Erythroblast (primary cell): ENCODE data around the gene TBC1D8.

Experiments
- GATA1 ChIP-seq: IDR thresholded peaks from 2 replicates; pipeline ENCODE4 v1.6.1; 2011; ENCODE audit warnings: low read depth, mild to moderate bottlenecking, control low read depth, low read length, moderate library complexity
- POLR2A ChIP-seq: IDR thresholded peaks from 2 replicates; pipeline ENCODE4 v1.6.1; 2011; ENCODE audit warnings: mild to moderate bottlenecking, low read length

DNA sequence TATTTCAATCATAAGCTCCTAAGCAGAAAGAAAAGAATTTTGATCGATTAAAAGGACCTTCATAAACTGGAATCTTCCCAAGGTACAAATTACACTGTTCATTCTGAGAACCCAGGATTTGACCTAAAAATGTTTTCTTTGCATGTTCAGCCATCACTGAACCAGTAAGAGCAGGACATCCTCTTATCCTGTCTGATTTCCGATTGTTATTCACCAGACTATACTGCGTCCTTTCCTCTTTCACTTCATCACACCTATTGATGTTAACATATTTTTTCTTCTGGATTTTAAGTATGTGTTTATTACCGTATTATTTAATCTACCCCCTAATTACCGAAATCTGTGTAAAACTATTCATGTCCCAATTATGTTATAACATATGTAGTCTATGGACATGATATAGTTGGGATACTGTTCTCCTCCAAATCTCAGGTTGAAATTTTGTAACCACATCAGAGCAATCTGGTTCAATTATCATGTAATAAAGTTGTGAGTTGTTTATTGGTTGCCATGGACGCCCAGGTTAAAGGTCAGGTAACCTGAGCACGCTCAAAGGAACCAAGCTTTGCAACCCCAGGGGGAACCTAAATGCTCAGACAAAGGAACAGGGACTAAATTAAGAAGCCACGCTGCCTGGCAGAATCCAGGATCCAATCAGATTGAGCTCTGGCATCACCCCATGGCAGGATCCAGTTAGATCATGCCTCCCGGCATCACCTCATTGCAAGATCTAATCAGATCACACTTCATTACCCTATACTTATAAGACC, 11.6 kb upstream of the TBC1D8 start:
- TF ChIP-seq POLR2A = no peak
- no peak for TF ChIP-seq GATA1
